ENCODE measurements around the gene PLA2G4C. TPM values are rescaled to one million over a fixed set of nuclear protein-coding genes. Genes with fewer than 3 reads are reported as not detected.

The PLA2G4C gene
- total and polyA plus RNA-seq, 4 donors: 1.1 to 5.9 (median 3.1) TPM

DNA sequence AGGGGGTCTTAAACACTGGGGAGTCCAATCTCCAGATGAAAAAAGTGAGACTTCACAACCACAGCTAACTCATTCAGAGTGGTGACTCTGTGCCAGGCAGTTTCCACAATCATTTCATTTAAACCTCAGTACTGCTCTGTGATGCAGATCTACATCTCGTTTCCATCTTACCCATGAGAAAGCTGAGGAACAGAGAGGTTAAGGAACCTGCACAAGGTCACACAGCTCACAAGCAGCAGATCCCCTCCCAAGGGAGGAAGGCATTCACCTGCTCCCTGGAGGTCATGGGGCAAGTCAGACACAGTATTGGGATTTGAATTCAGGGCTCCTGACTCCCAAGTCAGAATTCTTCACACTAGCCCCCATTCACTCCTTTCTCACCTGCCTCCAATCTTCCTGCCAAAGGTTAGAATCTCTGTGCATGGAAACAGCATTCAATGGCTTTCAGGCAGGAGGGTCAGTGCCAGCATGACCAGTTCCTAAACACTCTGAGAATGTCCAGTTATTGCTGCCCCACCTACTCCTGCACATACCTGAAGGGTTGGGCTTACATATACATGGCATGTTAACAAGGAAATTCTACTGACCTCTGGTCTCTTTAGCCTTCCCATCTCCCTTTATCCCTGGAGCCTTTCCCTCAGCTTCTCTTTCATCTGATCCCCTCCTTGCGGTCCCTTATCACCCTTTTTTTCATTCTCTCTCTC lies 68.6 kb downstream of the PLA2G4C start:
- no peaks in the 10 kb centered on the region for H3K4me1 ChIP-seq (ENCODE audit: control insufficient read depth in 4 of 4, insufficient read depth in 4 of 4, low read length in 3 of 4)
- no peak overlapping the region for H3K4me3 ChIP-seq (ENCODE audit: low read depth in 1 of 3, low read length in 3 of 3)
- no peak for TF ChIP-seq HNF4A (conservative IDR thresholded peaks at IDR 0.05)
- TF ChIP-seq HNF4G (IDR thresholded peaks at IDR 0.05): no peak
- TF ChIP-seq, protein P1, sequence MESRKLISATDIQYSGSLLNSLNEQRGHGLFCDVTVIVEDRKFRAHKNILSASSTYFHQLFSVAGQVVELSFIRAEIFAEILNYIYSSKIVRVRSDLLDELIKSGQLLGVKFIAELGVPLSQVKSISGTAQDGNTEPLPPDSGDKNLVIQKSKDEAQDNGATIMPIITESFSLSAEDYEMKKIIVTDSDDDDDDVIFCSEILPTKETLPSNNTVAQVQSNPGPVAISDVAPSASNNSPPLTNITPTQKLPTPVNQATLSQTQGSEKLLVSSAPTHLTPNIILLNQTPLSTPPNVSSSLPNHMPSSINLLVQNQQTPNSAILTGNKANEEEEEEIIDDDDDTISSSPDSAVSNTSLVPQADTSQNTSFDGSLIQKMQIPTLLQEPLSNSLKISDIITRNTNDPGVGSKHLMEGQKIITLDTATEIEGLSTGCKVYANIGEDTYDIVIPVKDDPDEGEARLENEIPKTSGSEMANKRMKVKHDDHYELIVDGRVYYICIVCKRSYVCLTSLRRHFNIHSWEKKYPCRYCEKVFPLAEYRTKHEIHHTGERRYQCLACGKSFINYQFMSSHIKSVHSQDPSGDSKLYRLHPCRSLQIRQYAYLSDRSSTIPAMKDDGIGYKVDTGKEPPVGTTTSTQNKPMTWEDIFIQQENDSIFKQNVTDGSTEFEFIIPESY (IDR thresholded peaks at IDR 0.05): no peak
- DNase-seq (ENCODE audit: low spot score): no peak
- no peak overlapping the region for H3K27ac ChIP-seq (ENCODE audit: low read depth in 1 of 2, low read length in 2 of 2)
- H3K27me3 ChIP-seq (ENCODE audit: control insufficient read depth in 4 of 4, insufficient read depth in 4 of 4, low read length in 3 of 4): peaks cover 0 to 2% (median 0%) of the 10 kb centered on the region in 4 donors
- H3K36me3 ChIP-seq (ENCODE audit: control insufficient read depth in 4 of 4, insufficient read depth in 3 of 4, low read depth in 1 of 4, low read length in 3 of 4): no peaks in the 10 kb centered on the region
- no peak overlapping the region for H3K9ac ChIP-seq (ENCODE audit: low read depth in 1 of 2, low read length in 2 of 2)
- WGBS: 55% methylated on average over 2 of the region's 2 CpGs
- H3K9me3 ChIP-seq (ENCODE audit: control insufficient read depth in 4 of 4, low read length in 3 of 4): no peaks in the 10 kb centered on the region

DNA sequence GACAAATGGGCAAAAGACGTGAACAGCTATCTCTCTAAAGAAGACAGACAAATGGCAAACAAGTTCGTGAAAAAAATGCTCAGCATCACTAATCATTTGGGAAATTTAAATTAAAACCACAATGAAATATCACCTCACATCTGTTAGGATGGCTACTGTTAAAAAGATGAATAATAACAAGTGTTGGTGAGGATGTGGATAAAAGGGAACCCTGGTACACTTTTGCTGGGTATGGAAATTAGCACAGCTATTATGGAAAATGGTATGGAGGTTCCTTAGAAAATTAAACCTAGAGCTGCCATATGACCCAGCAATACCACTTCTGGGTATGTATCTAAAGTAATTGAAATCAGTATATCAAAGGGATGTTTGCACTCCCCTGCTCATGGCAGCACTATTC lies 73.9 kb downstream of the PLA2G4C start:
- Histone ChIP-seq H3K9ac (ENCODE audit: low read depth in 1 of 2, low read length in 2 of 2) (no peak overlapping the region), H3K27me3 (ENCODE audit: control insufficient read depth in 4 of 4, insufficient read depth in 4 of 4, low read length in 3 of 4) (peaks cover 0 to 3% (median 0%) of the 10 kb centered on the region in 4 donors), H3K9me3 (ENCODE audit: control insufficient read depth in 4 of 4, low read length in 3 of 4) (no peaks in the 10 kb centered on the region), H3K27ac (ENCODE audit: low read depth in 1 of 2, low read length in 2 of 2) (no peak overlapping the region), H3K4me1 (ENCODE audit: control insufficient read depth in 4 of 4, insufficient read depth in 4 of 4, low read length in 3 of 4) (no peaks in the 10 kb centered on the region), H3K36me3 (ENCODE audit: control insufficient read depth in 4 of 4, insufficient read depth in 3 of 4, low read depth in 1 of 4, low read length in 3 of 4) (no peaks in the 10 kb centered on the region), H3K4me3 (ENCODE audit: low read depth in 1 of 3, low read length in 3 of 3) (no peak overlapping the region)
- TF ChIP-seq JUND (IDR thresholded peaks at IDR 0.05) (no peak), FOXA1 (IDR thresholded peaks at IDR 0.05) (no peak), FOXA2 (IDR thresholded peaks at IDR 0.05) (no peak), SP1 (IDR thresholded peaks at IDR 0.05) (no peak)
- no peak for DNase-seq (ENCODE audit: low spot score)
- 84% methylated on average over 2 of the region's 2 CpGs for WGBS

DNA sequence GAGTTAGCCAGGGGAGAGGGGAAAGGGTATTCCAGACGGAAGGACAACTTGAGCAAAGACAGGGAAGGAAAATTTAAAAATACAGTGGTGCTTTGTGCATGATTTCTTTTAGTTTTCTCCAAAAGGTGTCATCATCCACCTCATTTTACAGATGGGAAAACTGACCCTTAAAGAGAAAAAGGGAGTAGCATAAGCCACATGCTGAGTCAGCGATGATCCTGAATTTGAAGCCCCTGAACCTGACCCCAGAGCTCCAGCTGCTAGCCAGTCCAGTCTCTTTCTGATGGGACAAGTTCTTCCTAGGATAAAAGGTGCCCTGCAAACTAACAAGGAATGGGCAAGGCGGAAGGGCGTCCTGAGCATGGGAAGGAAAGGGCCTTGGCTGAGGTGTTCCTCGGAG lies 77.0 kb downstream of the PLA2G4C start:
- H3K27me3 ChIP-seq (ENCODE audit: control insufficient read depth in 4 of 4, insufficient read depth in 4 of 4, low read length in 3 of 4): peaks cover 0 to 8% (median 0%) of the 10 kb centered on the region in 4 donors
- no peaks in the 10 kb centered on the region for H3K9me3 ChIP-seq (ENCODE audit: control insufficient read depth in 4 of 4, low read length in 3 of 4)
- H3K9ac ChIP-seq (ENCODE audit: low read depth in 1 of 2, low read length in 2 of 2): no peak overlapping the region
- DNase-seq (ENCODE audit: low spot score): no peak
- H3K36me3 ChIP-seq (ENCODE audit: control insufficient read depth in 4 of 4, insufficient read depth in 3 of 4, low read depth in 1 of 4, low read length in 3 of 4): no peaks in the 10 kb centered on the region
- no peak overlapping the region for H3K4me3 ChIP-seq (ENCODE audit: low read depth in 1 of 3, low read length in 3 of 3)
- TF ChIP-seq EGR1 (IDR thresholded peaks at IDR 0.05; ENCODE audit: low read depth in 2 of 2) (no peak), GABPA (IDR thresholded peaks at IDR 0.05 in 1 of 2, conservative IDR thresholded peaks at IDR 0.05 in 1 of 2) (no peak), RAD21 (IDR thresholded peaks at IDR 0.05) (no peak), HNF4A (conservative IDR thresholded peaks at IDR 0.05) (no peak), SP1 (IDR thresholded peaks at IDR 0.05) (no peak), NR2F2 (IDR thresholded peaks at IDR 0.05) (no peak)
- TF ChIP-seq, protein P1 (IDR thresholded peaks at IDR 0.05): no peak
- TF ChIP-seq, protein P2, sequence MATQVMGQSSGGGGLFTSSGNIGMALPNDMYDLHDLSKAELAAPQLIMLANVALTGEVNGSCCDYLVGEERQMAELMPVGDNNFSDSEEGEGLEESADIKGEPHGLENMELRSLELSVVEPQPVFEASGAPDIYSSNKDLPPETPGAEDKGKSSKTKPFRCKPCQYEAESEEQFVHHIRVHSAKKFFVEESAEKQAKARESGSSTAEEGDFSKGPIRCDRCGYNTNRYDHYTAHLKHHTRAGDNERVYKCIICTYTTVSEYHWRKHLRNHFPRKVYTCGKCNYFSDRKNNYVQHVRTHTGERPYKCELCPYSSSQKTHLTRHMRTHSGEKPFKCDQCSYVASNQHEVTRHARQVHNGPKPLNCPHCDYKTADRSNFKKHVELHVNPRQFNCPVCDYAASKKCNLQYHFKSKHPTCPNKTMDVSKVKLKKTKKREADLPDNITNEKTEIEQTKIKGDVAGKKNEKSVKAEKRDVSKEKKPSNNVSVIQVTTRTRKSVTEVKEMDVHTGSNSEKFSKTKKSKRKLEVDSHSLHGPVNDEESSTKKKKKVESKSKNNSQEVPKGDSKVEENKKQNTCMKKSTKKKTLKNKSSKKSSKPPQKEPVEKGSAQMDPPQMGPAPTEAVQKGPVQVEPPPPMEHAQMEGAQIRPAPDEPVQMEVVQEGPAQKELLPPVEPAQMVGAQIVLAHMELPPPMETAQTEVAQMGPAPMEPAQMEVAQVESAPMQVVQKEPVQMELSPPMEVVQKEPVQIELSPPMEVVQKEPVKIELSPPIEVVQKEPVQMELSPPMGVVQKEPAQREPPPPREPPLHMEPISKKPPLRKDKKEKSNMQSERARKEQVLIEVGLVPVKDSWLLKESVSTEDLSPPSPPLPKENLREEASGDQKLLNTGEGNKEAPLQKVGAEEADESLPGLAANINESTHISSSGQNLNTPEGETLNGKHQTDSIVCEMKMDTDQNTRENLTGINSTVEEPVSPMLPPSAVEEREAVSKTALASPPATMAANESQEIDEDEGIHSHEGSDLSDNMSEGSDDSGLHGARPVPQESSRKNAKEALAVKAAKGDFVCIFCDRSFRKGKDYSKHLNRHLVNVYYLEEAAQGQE (IDR thresholded peaks at IDR 0.05): no peak
- TF ChIP-seq, protein P3, sequence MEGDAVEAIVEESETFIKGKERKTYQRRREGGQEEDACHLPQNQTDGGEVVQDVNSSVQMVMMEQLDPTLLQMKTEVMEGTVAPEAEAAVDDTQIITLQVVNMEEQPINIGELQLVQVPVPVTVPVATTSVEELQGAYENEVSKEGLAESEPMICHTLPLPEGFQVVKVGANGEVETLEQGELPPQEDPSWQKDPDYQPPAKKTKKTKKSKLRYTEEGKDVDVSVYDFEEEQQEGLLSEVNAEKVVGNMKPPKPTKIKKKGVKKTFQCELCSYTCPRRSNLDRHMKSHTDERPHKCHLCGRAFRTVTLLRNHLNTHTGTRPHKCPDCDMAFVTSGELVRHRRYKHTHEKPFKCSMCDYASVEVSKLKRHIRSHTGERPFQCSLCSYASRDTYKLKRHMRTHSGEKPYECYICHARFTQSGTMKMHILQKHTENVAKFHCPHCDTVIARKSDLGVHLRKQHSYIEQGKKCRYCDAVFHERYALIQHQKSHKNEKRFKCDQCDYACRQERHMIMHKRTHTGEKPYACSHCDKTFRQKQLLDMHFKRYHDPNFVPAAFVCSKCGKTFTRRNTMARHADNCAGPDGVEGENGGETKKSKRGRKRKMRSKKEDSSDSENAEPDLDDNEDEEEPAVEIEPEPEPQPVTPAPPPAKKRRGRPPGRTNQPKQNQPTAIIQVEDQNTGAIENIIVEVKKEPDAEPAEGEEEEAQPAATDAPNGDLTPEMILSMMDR (IDR thresholded peaks at IDR 0.05; ENCODE audit: low read depth, low read length, missing input control): no peak
- H3K4me1 ChIP-seq (ENCODE audit: control insufficient read depth in 4 of 4, insufficient read depth in 4 of 4, low read length in 3 of 4): no peaks in the 10 kb centered on the region
- H3K27ac ChIP-seq (ENCODE audit: low read depth in 1 of 2, low read length in 2 of 2): no peak overlapping the region
- WGBS: 61% methylated on average over 5 of the region's 5 CpGs

Data from liver (tissue), 9 donors.